CD4-positive, alpha-beta T cell treated with Interleukin-17A for 4 hours (primary cell): ENCODE measurements around the gene AZU1.
"Not testable (repeated sequence)": the region's sequence is repeated elsewhere in the genome, so short reads cannot be mapped to it uniquely, and the experiment has no call there.

Source experiments
- DNase-seq: peaks from one replicate; pipeline ENCODE4 v3.0.0-alpha.2; 2020; ENCODE audit warnings: mixed read lengths

AZU1 gene

DNA sequence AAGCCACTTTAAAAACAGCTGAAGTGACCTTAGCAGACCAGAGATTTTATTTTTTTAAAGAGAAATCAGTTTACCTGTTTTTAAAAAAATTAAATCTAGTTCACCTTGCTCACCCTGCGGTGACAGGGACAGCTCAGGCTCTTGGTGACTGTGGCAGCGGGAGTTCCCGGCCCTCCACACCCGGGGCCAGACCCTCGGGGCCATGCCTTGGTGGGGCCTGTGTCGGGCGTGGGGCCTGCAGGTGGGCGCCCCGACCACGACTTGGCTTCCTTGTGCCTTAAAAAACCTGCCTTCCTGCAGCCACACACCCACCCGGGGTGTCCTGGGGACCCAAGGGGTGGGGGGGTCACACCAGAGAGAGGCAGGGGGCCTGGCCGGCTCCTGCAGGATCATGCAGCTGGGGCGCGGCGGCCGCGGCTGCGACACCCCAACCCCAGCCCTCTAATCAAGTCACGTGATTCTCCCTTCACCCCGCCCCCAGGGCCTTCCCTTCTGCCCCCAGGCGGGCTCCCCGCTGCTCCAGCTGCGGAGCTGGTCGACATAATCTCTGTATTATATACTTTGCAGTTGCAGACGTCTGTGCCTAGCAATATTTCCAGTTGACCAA lies 16.7 kb upstream of the AZU1 start:
- DNase-seq, result no peak

DNA sequence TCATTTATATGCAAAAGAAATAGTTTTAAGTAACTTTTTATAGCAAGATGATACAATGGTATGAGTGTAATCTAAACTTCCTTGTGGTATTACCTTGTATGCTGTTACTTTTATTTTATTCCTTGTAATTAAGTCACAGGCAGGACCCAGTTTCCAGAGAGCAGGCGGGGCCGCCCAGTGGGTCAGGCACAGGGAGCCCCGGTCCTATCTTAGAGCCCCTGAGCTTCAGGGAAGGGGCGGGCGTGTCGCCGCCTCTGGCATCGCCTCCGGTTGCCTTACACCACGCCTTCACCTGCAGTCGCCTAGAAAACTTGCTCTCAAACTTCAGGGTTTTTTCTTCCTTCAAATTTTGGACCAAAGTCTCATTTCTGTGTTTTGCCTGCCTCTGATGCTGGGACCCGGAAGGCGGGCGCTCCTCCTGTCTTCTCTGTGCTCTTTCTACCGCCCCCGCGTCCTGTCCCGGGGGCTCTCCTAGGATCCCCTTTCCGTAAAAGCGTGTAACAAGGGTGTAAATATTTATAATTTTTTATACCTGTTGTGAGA lies 16.1 kb upstream of the AZU1 start:
- no peak for DNase-seq

- no peak for DNase-seq
Measured at GRCh38 chr19:812049-812746, 15.4 kb upstream of the AZU1 start.

DNA sequence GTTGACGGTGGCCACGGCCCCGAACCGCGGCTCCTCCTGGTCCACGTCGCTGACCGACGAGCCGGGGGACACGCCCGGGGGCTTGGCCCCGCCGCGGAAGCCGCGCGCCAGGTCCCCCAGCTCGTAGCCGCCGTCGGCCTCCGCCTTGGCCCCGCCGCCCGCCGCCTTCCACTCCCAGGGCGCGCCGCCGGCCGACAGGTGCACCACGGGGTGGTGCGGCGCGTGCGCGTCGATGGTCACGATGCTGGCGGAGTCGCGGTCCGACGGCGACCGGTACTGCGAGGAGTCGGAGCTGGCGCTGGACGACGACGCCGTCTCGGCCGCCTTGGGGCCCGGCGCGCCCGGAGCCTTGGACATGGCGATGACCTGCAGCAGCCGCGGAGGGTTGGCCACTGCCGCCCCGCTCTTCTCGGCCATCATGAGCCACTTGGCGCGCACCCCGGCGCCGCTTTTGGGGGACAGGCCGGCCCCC lies 14.9 kb upstream of the AZU1 start:
- no peak for DNase-seq

DNA sequence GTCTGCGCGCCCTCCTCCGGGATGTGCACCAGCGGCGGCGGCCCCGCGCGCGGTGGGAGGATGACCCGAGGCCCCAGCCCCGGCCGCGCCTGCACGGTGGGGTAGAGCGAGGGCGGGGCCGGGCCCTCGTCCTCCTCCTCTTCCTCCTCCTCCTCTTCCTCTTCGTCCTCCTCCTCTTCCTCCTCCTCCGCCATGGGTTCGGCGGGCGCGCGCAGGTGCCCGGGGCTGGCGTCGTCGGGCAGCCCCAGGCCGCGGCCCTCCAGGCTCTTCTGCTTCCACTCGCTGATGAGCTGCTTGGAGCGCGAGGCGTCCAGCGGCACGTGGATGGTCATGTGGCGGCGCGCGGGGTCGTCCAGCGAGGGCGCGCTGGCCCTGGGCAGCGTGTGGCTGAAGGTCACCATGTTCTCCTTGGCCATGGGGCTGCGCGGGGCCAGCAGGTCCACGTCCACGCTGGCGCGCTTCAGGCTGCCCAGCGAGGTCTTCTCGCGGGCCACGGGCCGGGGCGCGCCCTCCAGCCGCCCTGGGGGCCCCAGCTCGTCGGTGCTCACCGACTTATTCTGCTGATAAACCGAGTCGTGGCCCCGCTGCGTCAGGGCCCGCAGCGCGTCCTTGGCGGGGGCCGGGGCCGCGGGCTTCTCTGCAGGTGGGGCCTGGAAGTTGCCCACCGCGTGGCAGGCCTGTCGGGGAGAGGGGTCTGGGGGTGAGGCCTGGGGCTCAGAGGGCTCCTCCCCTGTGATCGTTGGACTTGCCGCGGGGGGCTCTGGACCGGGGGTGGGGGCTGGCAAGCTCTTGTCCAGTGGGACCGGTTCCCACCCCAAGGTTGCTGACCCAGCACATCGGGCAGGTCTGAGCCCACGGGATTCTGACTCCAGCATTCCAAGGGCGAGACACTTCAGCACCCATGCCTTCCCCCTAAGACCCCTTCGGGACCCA lies 14.2 kb upstream of the AZU1 start:
- DNase-seq, result no peak

GRCh38 chr19:814152-815078 lies 13.2 kb upstream of the AZU1 start:
- no peak for DNase-seq

DNA sequence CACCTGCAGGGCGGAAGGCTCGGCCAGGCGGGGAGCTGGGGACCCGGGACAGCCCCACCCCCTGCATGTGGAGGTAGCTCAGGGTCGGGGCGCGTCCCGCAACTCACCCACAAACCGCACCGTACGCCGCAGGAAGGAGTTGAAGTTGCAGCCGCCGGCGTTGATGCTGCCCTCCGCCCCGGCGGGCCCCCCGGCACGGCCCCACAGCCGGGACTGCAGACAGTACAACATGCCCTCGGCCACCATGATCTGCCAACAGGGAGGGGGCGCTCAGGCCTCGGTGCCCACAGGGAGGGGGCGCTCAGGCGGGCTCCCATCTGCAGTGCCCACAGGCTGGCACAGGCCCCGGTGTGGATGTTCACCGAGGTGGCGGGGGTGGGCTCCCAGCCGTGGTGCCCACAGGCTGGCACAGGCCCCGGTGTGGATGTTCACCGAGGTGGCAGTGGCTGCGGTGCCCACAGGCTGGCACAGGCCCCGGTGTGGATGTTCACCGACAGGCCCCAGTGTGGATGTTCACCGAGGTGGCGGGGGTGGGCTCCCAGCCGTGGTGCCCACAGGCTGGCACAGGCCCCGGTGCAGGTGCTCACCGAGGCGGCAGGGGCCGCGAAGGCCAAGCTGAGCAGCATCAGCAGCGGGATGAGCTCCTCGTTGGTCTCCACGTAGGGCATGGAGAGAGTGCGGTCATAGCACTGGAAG lies 12.4 kb upstream of the AZU1 start:
- DNase-seq, result no peak

DNA sequence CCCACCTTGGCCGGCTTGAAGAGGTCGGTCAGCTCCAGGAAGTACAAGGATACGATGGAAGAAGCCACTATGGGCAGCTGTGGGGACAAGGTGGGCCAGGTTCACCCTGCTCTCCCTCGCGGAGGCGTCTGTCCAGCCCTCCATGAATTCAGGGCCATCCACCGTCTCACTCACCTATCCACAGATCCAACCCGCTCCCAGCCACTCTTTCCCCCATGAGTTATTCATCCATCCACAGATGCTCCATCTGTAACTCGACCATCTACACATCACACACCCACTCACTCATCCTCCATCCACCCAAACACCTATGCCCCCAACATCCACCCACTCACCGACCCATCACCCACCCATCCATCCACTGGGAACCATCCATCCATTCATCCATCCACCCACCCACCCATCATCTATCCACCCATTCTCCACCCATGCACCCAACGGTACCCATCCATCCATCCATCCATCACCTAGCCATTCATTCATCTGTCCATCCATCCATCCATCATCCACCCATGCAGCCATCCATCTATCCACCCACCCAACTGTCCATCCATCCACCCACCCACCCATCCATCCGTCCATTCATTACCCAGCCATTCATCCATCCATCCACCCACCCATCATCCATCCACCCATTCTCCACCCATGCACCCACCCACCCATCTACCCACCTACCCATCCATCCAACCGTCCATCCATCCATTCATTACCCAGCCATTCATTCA lies 11.7 kb upstream of the AZU1 start:
- DNase-seq, result no peak

GRCh38 chr19:816500-816857 lies 11.2 kb upstream of the AZU1 start:
- no peak for DNase-seq

DNA sequence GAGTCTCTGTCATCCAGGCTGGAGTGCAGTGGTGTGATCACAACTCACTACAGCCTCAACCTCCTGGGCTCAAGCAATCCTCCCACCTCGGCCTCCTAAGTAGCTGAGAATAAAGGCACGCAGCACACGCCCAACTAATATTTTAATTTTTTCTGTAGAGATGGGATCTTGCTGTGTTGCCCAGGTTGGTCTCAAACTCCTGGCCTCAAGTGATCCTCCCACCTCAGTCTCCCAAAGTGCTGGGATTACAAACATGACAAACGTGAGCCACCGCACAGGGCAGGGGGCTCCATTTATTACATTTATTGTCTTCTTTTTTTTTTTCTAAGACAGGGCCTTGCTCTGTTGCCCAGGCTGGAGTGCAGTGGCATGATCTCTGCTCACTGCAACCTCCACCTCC lies 7.4 kb upstream of the AZU1 start:
- DNase-seq, result not testable (repeated sequence)

DNA sequence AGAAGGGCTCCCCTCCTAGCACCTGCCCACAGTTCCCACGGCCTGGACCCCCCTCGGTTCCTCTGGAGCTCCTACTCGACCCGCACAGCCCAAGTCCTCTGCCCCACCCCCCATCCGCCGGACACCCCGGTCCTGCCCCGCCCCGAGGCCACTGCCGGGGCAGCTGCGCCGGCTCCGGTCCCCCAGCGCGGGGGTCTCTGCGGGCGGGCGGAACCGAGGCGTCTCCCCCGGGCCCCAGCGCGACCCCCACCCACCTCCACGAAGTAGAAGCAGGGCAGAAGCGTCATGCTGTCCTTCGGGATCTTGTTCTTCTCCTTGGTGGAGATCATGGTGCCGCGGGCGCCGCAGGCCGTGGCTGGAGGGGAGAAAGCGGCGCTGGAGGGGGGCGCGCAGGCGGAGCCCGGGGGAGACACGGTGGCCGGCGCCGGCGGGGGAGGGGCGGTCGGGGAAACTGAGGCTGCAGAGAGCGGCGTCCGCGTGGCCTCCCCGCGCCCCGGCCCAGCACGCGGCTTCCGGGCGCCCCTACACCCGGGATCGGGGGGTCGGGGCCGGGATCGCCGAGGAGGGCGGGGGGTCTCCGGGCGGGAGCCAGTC lies 6.3 kb upstream of the AZU1 start:
- DNase-seq, result no peak

GRCh38 chr19:821825-822503 lies 5.7 kb upstream of the AZU1 start, which contains the start of gene PLPPR3:
TSS of gene PLPPR3 (minus strand) at chr19:821955. CDS start at chr19:821559, 396 bp downstream.
- DNase-seq, result no peak

DNA sequence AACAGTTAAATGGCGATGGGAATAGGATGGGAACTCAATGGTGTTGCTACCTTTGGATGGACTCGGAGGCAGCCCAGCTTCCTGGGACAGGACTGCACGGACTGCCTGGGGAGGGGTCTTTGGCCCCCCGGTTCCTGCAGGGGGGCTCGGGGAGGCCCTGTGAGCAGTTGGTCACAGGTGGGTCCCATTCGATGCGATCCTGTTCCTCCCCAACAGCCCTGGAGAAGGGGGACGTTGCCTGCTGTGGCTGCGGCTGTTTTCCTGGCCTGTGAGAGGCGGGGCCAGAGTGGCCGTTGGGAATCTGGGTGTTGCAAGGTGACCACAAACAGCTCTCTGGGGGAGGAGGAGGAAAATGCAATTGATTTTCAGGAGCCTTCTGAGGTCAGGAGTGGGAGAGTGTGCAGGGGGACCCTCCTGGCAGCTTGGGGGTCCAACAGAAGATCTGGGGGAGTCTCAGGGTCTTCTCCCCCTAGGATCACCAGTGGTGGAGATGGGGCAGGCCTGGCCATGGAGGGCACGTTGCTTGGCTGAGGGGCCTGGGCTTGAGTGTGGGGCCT lies 4.0 kb upstream of the AZU1 start:
- DNase-seq, result no peak

DNA sequence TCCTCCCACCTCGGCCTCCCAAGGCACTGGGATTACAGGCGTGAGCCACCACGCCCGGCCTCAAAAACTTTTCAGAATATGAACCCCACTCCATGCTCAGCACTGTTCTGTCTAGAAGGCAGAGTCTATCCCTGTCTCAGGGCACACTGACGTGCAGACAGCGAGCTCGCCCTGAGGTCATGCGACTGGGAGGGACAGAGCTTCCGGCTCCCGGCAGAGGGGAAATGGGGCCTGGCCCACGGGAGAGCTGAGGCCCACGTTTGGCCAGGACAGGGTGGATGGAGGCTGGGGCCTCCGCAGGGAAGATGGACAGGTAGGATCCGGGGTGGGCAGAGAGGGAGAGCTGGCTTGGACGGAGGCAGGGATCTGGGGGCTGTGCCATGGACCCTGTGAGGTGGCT lies 2.8 kb upstream of the AZU1 start:
- no peak for DNase-seq

DNA sequence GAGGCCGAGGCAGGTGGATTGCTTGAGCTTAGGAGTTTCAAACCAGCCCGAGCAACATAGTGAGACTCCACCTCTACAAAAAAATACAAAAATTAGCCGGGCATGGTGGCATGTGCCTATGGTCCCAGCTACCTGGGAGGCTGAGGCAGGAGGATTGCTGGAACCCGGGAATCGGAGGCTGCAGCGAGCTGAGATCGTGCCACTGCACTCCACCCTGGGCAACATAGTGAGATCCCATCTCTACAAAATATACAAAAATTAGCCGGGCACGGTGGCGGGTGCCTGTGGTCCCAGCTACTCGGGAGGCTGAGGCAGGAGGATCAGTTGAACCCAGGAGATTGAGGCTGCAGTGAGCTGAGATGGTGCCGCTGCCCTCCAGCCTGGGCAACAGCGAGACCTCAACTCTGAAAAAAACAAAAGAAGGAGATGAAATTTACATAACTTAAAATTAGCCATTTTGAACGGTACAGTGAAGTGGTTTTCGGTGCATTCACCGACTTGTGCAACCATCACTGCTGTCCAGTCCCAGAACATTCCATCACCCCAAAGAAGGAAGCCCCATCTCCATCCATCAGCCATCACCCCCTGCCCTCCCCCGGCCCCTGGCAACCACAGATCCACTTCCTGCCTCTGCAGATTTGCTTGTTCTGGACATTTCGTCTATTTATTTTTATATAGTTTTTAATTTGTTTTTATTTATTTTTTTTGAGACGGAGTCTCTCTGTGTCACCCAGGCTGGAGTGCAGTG lies 1.6 kb upstream of the AZU1 start:
- DNase-seq, result no peak

DNA sequence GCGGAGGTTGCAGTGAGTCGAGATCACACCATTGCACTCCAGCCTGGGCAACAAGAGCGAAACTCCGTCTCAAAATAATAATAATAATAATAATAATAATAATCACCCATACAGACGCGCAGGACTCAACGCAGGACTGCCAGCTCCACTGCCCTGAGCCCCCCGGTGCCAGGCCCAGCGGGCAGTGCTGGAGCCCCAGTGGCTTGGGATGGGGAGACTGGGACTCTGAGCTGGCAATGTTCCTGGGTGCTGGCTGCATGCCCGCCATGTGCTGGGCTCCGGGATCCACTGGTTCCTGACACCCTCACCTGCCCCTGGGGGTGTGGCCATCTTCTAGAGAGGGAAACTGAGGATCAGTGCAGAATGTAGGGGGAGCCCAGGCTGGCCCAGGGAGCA lies 325 bp upstream of the AZU1 start:
- DNase-seq, result no peak

DNA sequence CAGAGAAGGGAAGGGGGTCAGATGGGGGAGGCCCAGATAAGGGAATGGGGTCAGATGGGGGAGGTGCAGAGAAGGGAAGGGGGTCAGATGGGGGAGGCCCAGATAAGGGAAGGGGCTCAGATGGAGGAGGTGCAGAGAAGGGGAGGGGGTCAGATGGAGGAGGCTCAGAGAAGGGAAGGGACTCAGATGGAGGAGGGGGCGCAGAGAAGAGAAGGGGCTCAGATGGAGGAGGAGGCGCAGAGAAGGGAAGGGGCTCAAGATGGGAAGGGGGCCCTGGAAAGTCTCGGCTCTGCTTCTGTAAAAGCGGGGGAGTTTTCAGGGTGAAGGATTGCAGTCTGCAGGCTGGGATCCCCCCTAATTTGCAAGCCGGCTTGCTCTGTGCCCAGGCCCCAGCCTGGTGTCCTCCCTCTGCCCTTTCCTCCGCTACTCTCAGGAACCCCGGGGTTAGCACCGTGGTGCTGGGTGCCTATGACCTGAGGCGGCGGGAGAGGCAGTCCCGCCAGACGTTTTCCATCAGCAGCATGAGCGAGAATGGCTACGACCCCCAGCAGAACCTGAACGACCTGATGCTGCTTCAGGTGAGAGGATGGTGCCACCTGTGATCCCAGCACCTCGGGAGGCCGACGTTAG lies 1.6 kb downstream of the AZU1 start:
- DNase-seq, result no peak
